B cell (primary cell): ENCODE results near the gene RHCE. TPM values are rescaled to one million over a fixed set of nuclear protein-coding genes. Genes with fewer than 3 reads are reported as not detected.

Experiments
- ATAC-seq: fragments of 200-7000 bp; cut with Tn5 transposase; one replicate; pipeline ENCODE4 v1.10.0; 2021; ENCODE audit warnings: low read depth, mild to moderate bottlenecking, moderate number of reproducible peaks, moderate library complexity
- CTCF ChIA-PET: fragments of 350-600 bp; sonication (Branson Sonifier 250); formaldehyde crosslinking; loops from one replicate; lab custom pipeline; 2021; ENCODE audit warnings: antibody characterized with exemption, inconsistent platforms; lab: Charles Lee
- POLR2A ChIA-PET: fragments of 350-600 bp; sonication (Branson Sonifier 250); formaldehyde crosslinking; loops from one replicate; lab custom pipeline; 2021; ENCODE audit warnings: antibody characterized with exemption; lab: Charles Lee
- DNase-seq: peaks from one replicate; pipeline ENCODE4 v3.0.0; 2013
- H2AFZ ChIP-seq: 2 replicates; pipeline ENCODE4 v1.6.1; 2012; ENCODE audit warnings: mild to moderate bottlenecking, low read depth, low read length; ENCODE audit not compliant: insufficient read depth, poor library complexity, severe bottlenecking
- H3K27ac ChIP-seq, 2 donors: 1 replicate in 1 of 2; 2 replicates in 1 of 2; pipeline ENCODE4 v1.5.1; 2012 to 2013; ENCODE audit warnings: low read length in 2 of 2, mild to moderate bottlenecking in 2 of 2, moderate library complexity in 1 of 2
- H3K27me3 ChIP-seq, 4 experiments: fragments of 200-600 bp in 1 of 4; sonication (generic) in 1 of 4; replicated peaks in 1 of 4; 1 replicate in 2 of 4; 2 replicates in 2 of 4; pipeline versions ENCODE4 v1.6.1 to v1.7.0; 2013 to 2016; ENCODE audit warnings: low read length in 3 of 4, mild to moderate bottlenecking in 2 of 4, mixed read lengths in 1 of 4, moderate library complexity in 1 of 4; ENCODE audit not compliant: insufficient read depth in 4 of 4, control insufficient read depth in 3 of 4; ENCODE audit errors: control extremely low read depth in 1 of 4
- H3K36me3 ChIP-seq, 2 experiments: replicated peaks in 1 of 2; 1 replicate in 1 of 2; 2 replicates in 1 of 2; pipeline versions ENCODE4 v1.6.1 to v1.7.1; 2013; ENCODE audit warnings: low read length in 1 of 2; ENCODE audit not compliant: insufficient read depth in 2 of 2, control insufficient read depth in 1 of 2; ENCODE audit errors: control extremely low read depth in 1 of 2, extremely low read depth in 1 of 2
- H3K4me1 ChIP-seq, 2 donors: fragments of 200-600 bp in 1 of 2; sonication (generic) in 1 of 2; 1 replicate in 1 of 2; 2 replicates in 1 of 2; pipeline versions ENCODE4 v1.5.1 to v1.6.1; 2013 to 2017; ENCODE audit warnings: low read length in 2 of 2; ENCODE audit not compliant: control insufficient read depth in 2 of 2, insufficient read depth in 2 of 2
- H3K4me2 ChIP-seq: replicated peaks from 2 replicates; pipeline ENCODE3; 2012; ENCODE audit warnings: mild to moderate bottlenecking, low read depth, low read length; ENCODE audit not compliant: poor library complexity, severe bottlenecking
- H3K4me3 ChIP-seq, 5 experiments: fragments of 200-600 bp in 1 of 5; sonication (generic) in 1 of 5; 1 replicate in 3 of 5; 2 replicates in 2 of 5; pipeline versions ENCODE4 v1.5.1 to v1.7.0; 2011 to 2016; ENCODE audit warnings: low read length in 4 of 5, mild to moderate bottlenecking in 4 of 5, low read depth in 2 of 5, control low read depth in 1 of 5, moderate library complexity in 1 of 5; ENCODE audit not compliant: insufficient read depth in 1 of 5; ENCODE audit errors: control extremely low read depth in 1 of 5, extremely low read depth in 1 of 5
- H3K79me2 ChIP-seq: fragments of 200-600 bp; sonication (generic); one replicate; pipeline ENCODE4 v1.6.0; 2016; ENCODE audit warnings: low read length; ENCODE audit not compliant: control insufficient read depth, insufficient read depth
- H3K9ac ChIP-seq: fragments of 200-600 bp; sonication (generic); 2 replicates; pipeline ENCODE4 v1.6.1; 2017; ENCODE audit warnings: mild to moderate bottlenecking, low read length, moderate library complexity
- H3K9me3 ChIP-seq, 3 donors: one replicate each; pipeline versions ENCODE4 v1.6.1 to v1.7.1; 2013; ENCODE audit warnings: low read length in 2 of 3; ENCODE audit not compliant: control insufficient read depth in 2 of 3, insufficient read depth in 1 of 3; ENCODE audit errors: control extremely low read depth in 1 of 3
- H4K20me1 ChIP-seq: 2 replicates; pipeline ENCODE4 v1.6.0; 2012; ENCODE audit warnings: mild to moderate bottlenecking, low read length; ENCODE audit not compliant: insufficient read depth, control insufficient read depth, poor library complexity, severe bottlenecking
- H3K27ac Mint-ChIP-seq: one replicate; pipeline ENCODE4 v1.8.0; 2021; ENCODE audit warnings: mixed read lengths
- H3K27me3 Mint-ChIP-seq: one replicate; pipeline ENCODE4 v1.8.0; 2021; ENCODE audit warnings: mixed read lengths
- H3K4me1 Mint-ChIP-seq: one replicate; pipeline ENCODE4 v1.8.0; 2021; ENCODE audit warnings: mixed read lengths
- H3K4me3 Mint-ChIP-seq: one replicate; pipeline ENCODE4 v1.8.0; 2021; ENCODE audit warnings: mixed read lengths
- H3K9me3 Mint-ChIP-seq: one replicate; pipeline ENCODE4 v1.8.0; 2022; ENCODE audit warnings: mixed read lengths; ENCODE audit not compliant: insufficient read depth
- EZH2 ChIP-seq: IDR thresholded peaks from 2 replicates; pipeline ENCODE4 v1.6.1; 2012; ENCODE audit warnings: borderline replicate concordance, low read depth, mild to moderate bottlenecking, moderate library complexity, low read length; ENCODE audit not compliant: insufficient read depth, poor library complexity, severe bottlenecking
- WGBS: methylation state at CpG from one replicate; pipeline ENCODE4 v1.1.5; 2013; ENCODE audit warnings: missing lambda C conversion rate; ENCODE audit not compliant: insufficient coverage; 5-methylcytosine and 5-hydroxymethylcytosine counted together
- intact Hi-C: fragments of 100-400 bp; cut with micrococcal nuclease; formaldehyde crosslinking; loops from one replicate; pipeline ENCODE4 v1.10.0; 2022
- polyA plus RNA-seq: library from polyadenylated mRNA; depleted of rRNA; stranded (reverse); fragments of >200 nt; gene quantifications from 2 replicates; pipeline ENCODE4 v1.2.3, GENCODE V29; 2012
- total RNA-seq, 2 donors: library from RNA; stranded (reverse); fragments of 120-200 nt in 1 of 2; gene quantifications; 1 replicate in 1 of 2; 2 replicates in 1 of 2; pipeline versions ENCODE4 v1.2.3 to v1.2.4, GENCODE V29; 2013 to 2022
- TF ChIP-seq, protein P1 (sequence below): fragments of 200-600 bp; IDR thresholded peaks from one replicate; pipeline ENCODE4 v1.8.0; 2022; ENCODE audit warnings: antibody characterized with exemption, mild to moderate bottlenecking

Gene RHCE
- total and polyA plus RNA-seq, 2 donors (not counting 1 experiment from before 2014, with no cell fraction given): 0.28 TPM; not detected in 1

DNA sequence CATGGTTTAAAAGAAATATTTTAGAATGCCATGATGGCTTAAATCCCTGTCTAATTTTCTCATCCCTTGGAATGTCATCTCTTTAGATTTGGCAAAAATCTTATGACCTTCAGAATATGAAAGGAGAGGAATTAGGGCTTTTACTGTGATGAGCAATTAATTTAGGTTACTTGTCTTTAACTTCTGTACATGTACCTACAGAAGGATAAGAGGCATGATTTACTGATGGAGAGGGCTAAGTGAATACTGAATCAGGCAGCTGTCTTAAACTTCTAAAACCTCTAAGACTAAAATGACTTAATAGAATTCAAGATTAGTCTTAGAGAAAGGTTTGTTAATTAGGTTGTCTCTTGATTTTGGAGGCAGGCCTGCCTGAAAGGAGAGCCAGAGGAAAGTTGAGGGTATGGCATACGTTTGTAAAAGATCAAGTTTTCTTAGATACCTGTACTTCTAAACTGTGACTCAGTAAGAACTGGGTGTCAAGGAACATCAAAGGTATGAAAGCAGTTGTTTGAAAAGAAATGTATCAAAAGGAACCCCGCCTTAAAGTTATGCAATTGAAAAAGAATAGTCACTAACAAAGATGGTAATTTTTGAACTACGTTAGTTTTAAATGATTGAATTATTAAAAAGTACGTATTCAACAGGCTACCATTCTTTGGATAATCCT, 22.5 kb upstream of the RHCE start:
- H3K36me3 ChIP-seq: peaks cover 2 to 12% of the 10 kb centered on the region in 2 experiments
- no peak overlapping the region for H3K4me2 ChIP-seq
- 100% methylated on average over 4 of the region's 4 CpGs for WGBS
- no peaks in the 10 kb centered on the region for H3K9me3 ChIP-seq
- Mint-ChIP-seq H3K9me3 (no peaks in the 10 kb centered on the region), H3K27me3 (no peaks in the 10 kb centered on the region), H3K4me1 (peaks cover 25% of the 10 kb centered on the region), H3K27ac (no peak overlapping the region), H3K4me3 (no peak overlapping the region)
- no peak overlapping the region for H2AFZ ChIP-seq
- no peak overlapping the region for H3K9ac ChIP-seq
- peaks cover 0 to 3% of the 10 kb centered on the region in 2 donors for H3K4me1 ChIP-seq
- peaks cover 82% of the 10 kb centered on the region for H3K79me2 ChIP-seq
- CTCF ChIA-PET: no interaction called here
- DNase-seq: no peak
- no peak for ATAC-seq
- intact Hi-C loops: no loop called here
- peaks cover 71% of the 10 kb centered on the region for H4K20me1 ChIP-seq
- no peak overlapping the region for H3K4me3 ChIP-seq
- TF ChIP-seq, protein P1, sequence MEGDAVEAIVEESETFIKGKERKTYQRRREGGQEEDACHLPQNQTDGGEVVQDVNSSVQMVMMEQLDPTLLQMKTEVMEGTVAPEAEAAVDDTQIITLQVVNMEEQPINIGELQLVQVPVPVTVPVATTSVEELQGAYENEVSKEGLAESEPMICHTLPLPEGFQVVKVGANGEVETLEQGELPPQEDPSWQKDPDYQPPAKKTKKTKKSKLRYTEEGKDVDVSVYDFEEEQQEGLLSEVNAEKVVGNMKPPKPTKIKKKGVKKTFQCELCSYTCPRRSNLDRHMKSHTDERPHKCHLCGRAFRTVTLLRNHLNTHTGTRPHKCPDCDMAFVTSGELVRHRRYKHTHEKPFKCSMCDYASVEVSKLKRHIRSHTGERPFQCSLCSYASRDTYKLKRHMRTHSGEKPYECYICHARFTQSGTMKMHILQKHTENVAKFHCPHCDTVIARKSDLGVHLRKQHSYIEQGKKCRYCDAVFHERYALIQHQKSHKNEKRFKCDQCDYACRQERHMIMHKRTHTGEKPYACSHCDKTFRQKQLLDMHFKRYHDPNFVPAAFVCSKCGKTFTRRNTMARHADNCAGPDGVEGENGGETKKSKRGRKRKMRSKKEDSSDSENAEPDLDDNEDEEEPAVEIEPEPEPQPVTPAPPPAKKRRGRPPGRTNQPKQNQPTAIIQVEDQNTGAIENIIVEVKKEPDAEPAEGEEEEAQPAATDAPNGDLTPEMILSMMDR: no peak
- no peak overlapping the region for H3K27ac ChIP-seq
- no peaks in the 10 kb centered on the region for H3K27me3 ChIP-seq
- POLR2A ChIA-PET: no interaction called here

DNA sequence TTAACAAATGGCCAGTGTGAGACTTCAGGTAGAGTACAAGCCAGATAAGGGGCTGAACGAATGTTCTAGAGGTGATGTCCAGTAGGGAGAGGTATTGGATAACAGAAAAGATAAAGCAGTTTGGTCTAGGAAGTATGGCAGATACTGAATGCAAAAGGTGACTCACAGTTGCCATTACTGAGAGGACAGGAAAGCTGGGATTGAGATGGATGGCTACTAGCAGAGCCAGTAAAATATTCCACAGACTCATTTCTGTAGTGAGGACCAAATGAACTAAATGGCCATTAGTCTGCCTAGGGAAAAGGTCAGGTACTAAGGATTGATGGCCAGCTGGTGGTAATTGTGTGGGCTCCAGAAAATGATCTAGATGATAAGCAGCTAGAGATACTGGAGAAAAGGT, 21.6 kb upstream of the RHCE start:
- POLR2A ChIA-PET: interaction anchor here (1.7 kb wide), 1 partner anchor 12 kb away, joined by 6 read pairs; the partner anchor contains the start of gene MACO1
- TF ChIP-seq, protein P1: no peak
- no peak for TF ChIP-seq EZH2
- no peaks in the 10 kb centered on the region for H3K27me3 Mint-ChIP-seq
- H3K79me2 ChIP-seq: peaks cover 88% of the 10 kb centered on the region
- H3K36me3 ChIP-seq: peaks cover 2 to 6% of the 10 kb centered on the region in 2 experiments
- DNase-seq (no peak), ATAC-seq (no peak)
- no peaks in the 10 kb centered on the region for H3K9me3 ChIP-seq
- peaks cover 28% of the 10 kb centered on the region for H3K4me1 Mint-ChIP-seq
- no peak overlapping the region for H3K27ac Mint-ChIP-seq
- H3K4me3 ChIP-seq: no peak overlapping the region
- CTCF ChIA-PET: no interaction called here
- H2AFZ ChIP-seq: no peak overlapping the region
- intact Hi-C loops: no loop called here
- WGBS: 100% methylated on average over 1 of the region's 1 CpG
- no peaks in the 10 kb centered on the region for H3K9me3 Mint-ChIP-seq
- H3K27me3 ChIP-seq: no peaks in the 10 kb centered on the region
- H3K4me1 ChIP-seq: peaks cover 0 to 3% of the 10 kb centered on the region in 2 donors
- H3K4me3 Mint-ChIP-seq: no peak overlapping the region
- no peak overlapping the region for H3K27ac ChIP-seq
- H4K20me1 ChIP-seq: peaks cover 74% of the 10 kb centered on the region
- H3K4me2 ChIP-seq: no peak overlapping the region
- no peak overlapping the region for H3K9ac ChIP-seq
